A549 (cell line): ENCODE data around the gene HS3ST5. TPM values are rescaled to one million over a fixed set of nuclear protein-coding genes. Genes with fewer than 3 reads are reported as not detected.

ENCODE experiments used
- ATAC-seq, 2 experiments: fragments of 200-7000 bp in 1 of 2; fragments of >200 bp in 1 of 2; cut with Nextera tagmentation in 1 of 2; cut with Tn5 transposase in 1 of 2; 3 replicates each; pipeline versions ENCODE4 v1.8.0 to v1.9.1; 2018 to 2020; ENCODE audit warnings: mild to moderate bottlenecking in 1 of 2, moderate library complexity in 1 of 2
- CTCF ChIA-PET: fragments of 300-600 bp; sonication (Branson Sonifier 250); formaldehyde crosslinking; extraction: SDS; loops from one replicate; lab custom pipeline; 2021; ENCODE audit warnings: antibody characterized with exemption, inconsistent platforms; lab: Yijun Ruan, JAX
- POLR2A ChIA-PET: fragments of 350-600 bp; formaldehyde crosslinking; extraction: SDS; loops from one replicate; lab custom pipeline; 2021; ENCODE audit warnings: antibody characterized with exemption, inconsistent platforms; lab: Yijun Ruan, JAX
- DNase-seq, 2 experiments: peaks; one replicate each; pipeline versions ENCODE4 v3.0.0 to v3.0.0-alpha.2; 2011 to 2016; ENCODE audit warnings: low read depth in 1 of 2, low spot score in 1 of 2
- FAIRE-seq: peaks from 2 replicates; lab custom pipeline; 2011; peaks lifted over from hg19 to GRCh38; lab: Jason Lieb, UNC
- H3K27ac ChIP-seq, 2 experiments: fragments of >200 bp; sonication (Bioruptor Twin); formaldehyde crosslinking; 3 replicates each; pipeline ENCODE4 v1.5.1; 2016 to 2017
- H3K4me1 ChIP-seq: fragments of >200 bp; sonication (Bioruptor Twin); formaldehyde crosslinking; 3 replicates; pipeline ENCODE4 v1.6.1; 2016
- H3K4me2 ChIP-seq: fragments of >200 bp; sonication (Bioruptor Twin); formaldehyde crosslinking; 3 replicates; pipeline ENCODE4 v1.6.1; 2016
- H3K4me3 ChIP-seq: fragments of >200 bp; sonication (Bioruptor Twin); formaldehyde crosslinking; 3 replicates; pipeline ENCODE4 v1.5.1; 2016
- H3K9me3 ChIP-seq: fragments of >200 bp; sonication (Bioruptor Twin); formaldehyde crosslinking; 3 replicates; pipeline ENCODE4 v1.6.1; 2016
- ATOH8 ChIP-seq: fragments of 250-450 bp; sonication (Bioruptor Pico); IDR thresholded peaks from 2 replicates; pipeline ENCODE4 v1.5.0; 2020; ENCODE audit warnings: low read depth, mild to moderate bottlenecking, moderate library complexity
- CEBPB ChIP-seq, 2 experiments: fragments of >200 bp in 1 of 2; sonication (Bioruptor Twin) in 1 of 2; formaldehyde crosslinking in 1 of 2; IDR thresholded peaks; 2 replicates each; pipeline ENCODE4 v1.6.1; 2012 to 2016
- CHD4 ChIP-seq: fragments of 200-600 bp; sonication (generic); IDR thresholded peaks from 2 replicates; pipeline ENCODE4 v1.6.1; 2016; ENCODE audit warnings: antibody characterized with exemption, mild to moderate bottlenecking, borderline replicate concordance
- ELK1 ChIP-seq: fragments of 150-350 bp; IDR thresholded peaks from 2 replicates; pipeline ENCODE4 v1.6.1; 2014; ENCODE audit warnings: low read depth, mild to moderate bottlenecking, low read length
- EP300 ChIP-seq, 2 experiments: fragments of >200 bp; sonication (Bioruptor Twin); formaldehyde crosslinking; IDR thresholded peaks; 2 replicates in 1 of 2; 3 replicates in 1 of 2; pipeline ENCODE4 v1.6.1; 2016 to 2017
- FOSB ChIP-seq: fragments of 250-450 bp; sonication (Bioruptor Pico); IDR thresholded peaks from 2 replicates; pipeline ENCODE4 v1.5.0; 2020; ENCODE audit warnings: mild to moderate bottlenecking, moderate library complexity
- FOSL2 ChIP-seq, 2 experiments: fragments of 450-650 bp in 1 of 2; fragments of >200 bp in 1 of 2; sonication (Bioruptor Twin) in 1 of 2; formaldehyde crosslinking; IDR thresholded peaks; 2 replicates each; pipeline versions ENCODE4 v1.5.0 to v1.6.1; 2016 to 2020; ENCODE audit warnings: mild to moderate bottlenecking in 1 of 2, moderate library complexity in 1 of 2
- GATA3 ChIP-seq: IDR thresholded peaks from 2 replicates; pipeline ENCODE4 v1.6.1; 2012; ENCODE audit warnings: borderline replicate concordance
- HEYL ChIP-seq: fragments of 250-450 bp; sonication (Bioruptor Pico); IDR thresholded peaks from 2 replicates; pipeline ENCODE4 v1.8.0; 2021; ENCODE audit warnings: mild to moderate bottlenecking, moderate library complexity
- HMGXB4 ChIP-seq: fragments of 250-450 bp; sonication (Bioruptor Pico); IDR thresholded peaks from 2 replicates; pipeline ENCODE4 v1.5.0; 2021; ENCODE audit warnings: mild to moderate bottlenecking, moderate library complexity, borderline replicate concordance
- HOXA7 ChIP-seq: fragments of 250-450 bp; sonication (Bioruptor Pico); IDR thresholded peaks from 2 replicates; pipeline ENCODE4 v1.5.0; 2020; ENCODE audit warnings: mild to moderate bottlenecking, moderate library complexity
- JUN ChIP-seq, 2 experiments: fragments of >200 bp; sonication (Bioruptor Twin); formaldehyde crosslinking; IDR thresholded peaks; 2 replicates in 1 of 2; 3 replicates in 1 of 2; pipeline ENCODE4 v1.6.1; 2016 to 2017
- KDM5A ChIP-seq: fragments of 200-600 bp; sonication (generic); IDR thresholded peaks from 2 replicates; pipeline ENCODE4 v1.6.1; 2016; ENCODE audit warnings: antibody characterized with exemption, mild to moderate bottlenecking
- MAZ ChIP-seq: fragments of 150-350 bp; IDR thresholded peaks from 2 replicates; pipeline ENCODE4 v1.6.1; 2014; ENCODE audit warnings: antibody characterized with exemption, low read depth, low read length, borderline replicate concordance
- NFE2L2 ChIP-seq: fragments of 150-350 bp; conservative IDR thresholded peaks from 2 replicates; pipeline ENCODE4 v1.6.1; 2014; ENCODE audit warnings: low read length
- NPAS2 ChIP-seq: fragments of 250-450 bp; sonication (Bioruptor Pico); IDR thresholded peaks from 2 replicates; pipeline ENCODE4 v1.8.0; 2022; ENCODE audit warnings: mild to moderate bottlenecking, moderate library complexity, borderline replicate concordance
- PBX3 ChIP-seq: IDR thresholded peaks from 2 replicates; pipeline ENCODE4 v1.6.1; 2012
- POLR2A ChIP-seq: IDR thresholded peaks from 2 replicates; pipeline ENCODE4 v1.6.1; 2012; ENCODE audit warnings: mild to moderate bottlenecking, low read length
- RAD21 ChIP-seq, 2 experiments: fragments of >200 bp in 1 of 2; sonication (Bioruptor Twin) in 1 of 2; formaldehyde crosslinking in 1 of 2; IDR thresholded peaks in 1 of 2; conservative IDR thresholded peaks in 1 of 2; 2 replicates in 1 of 2; 3 replicates in 1 of 2; pipeline ENCODE4 v1.6.1; 2012 to 2018; ENCODE audit warnings: inconsistent platforms in 1 of 2
- RCOR1 ChIP-seq: fragments of 150-350 bp; IDR thresholded peaks from 2 replicates; pipeline ENCODE4 v1.6.1; 2014; ENCODE audit warnings: antibody characterized with exemption, low read length, low read depth
- RNF2 ChIP-seq: fragments of 200-600 bp; sonication (generic); IDR thresholded peaks from 2 replicates; pipeline ENCODE4 v1.6.1; 2016; ENCODE audit warnings: low read depth, mild to moderate bottlenecking, antibody characterized with exemption, moderate library complexity, borderline replicate concordance
- SREBF2 ChIP-seq: fragments of 450-650 bp; IDR thresholded peaks from 2 replicates; pipeline ENCODE4 v1.6.1; 2014; ENCODE audit warnings: mild to moderate bottlenecking, moderate library complexity
- ZC3H11A ChIP-seq: fragments of 450-650 bp; IDR thresholded peaks from 2 replicates; pipeline ENCODE4 v1.6.1; 2014; ENCODE audit warnings: antibody characterized with exemption, mild to moderate bottlenecking
- WGBS: methylation state at CpG from one replicate; pipeline ENCODE4 v1.1.6; 2017; ENCODE audit errors: missing lambda C conversion rate; 5-methylcytosine and 5-hydroxymethylcytosine counted together
- polyA plus RNA-seq, 4 experiments: library from polyadenylated mRNA; depleted of rRNA in 3 of 4; stranded (reverse); fragments of >200 nt; fragmentation: RNase III in 1 of 4; extraction: RNeasy Plus Mini Kit Qiagen cat#74134 plus additional on column Dnase treatment in 1 of 4; gene quantifications; 2 replicates in 3 of 4; 3 replicates in 1 of 4; pipeline ENCODE4 v1.2.3, GENCODE V29; 2011 to 2017

Gene HS3ST5
- polyA plus RNA-seq, 2 of the 4 experiments (the other 2 are of a cell fraction) = not detected

- ChIA-PET POLR2A (no interaction called here), CTCF (no interaction called here)
- no peaks in the 10 kb centered on the region for H3K9me3 ChIP-seq
- no peak for FAIRE-seq
- no peak overlapping the region for H3K4me3 ChIP-seq
- WGBS = 93% methylated on average over 3 of the region's 3 CpGs
- H3K4me1 ChIP-seq = no peaks in the 10 kb centered on the region
- no peak for DNase-seq
- ATAC-seq = no peak
- no peak overlapping the region for H3K4me2 ChIP-seq
- no peak for TF ChIP-seq SREBF2
- TF ChIP-seq MAZ = no peak
- TF ChIP-seq GATA3 = no peak
- TF ChIP-seq RCOR1 = no peak
- no peak for TF ChIP-seq ZC3H11A
- no peak for TF ChIP-seq JUN (IDR thresholded peaks at IDR 0.05)
- no peak for TF ChIP-seq ELK1
- no peak for TF ChIP-seq POLR2A
- TF ChIP-seq NPAS2 (CRISPR knock-in tag) = no peak
- TF ChIP-seq RAD21 (conservative IDR thresholded peaks at IDR 0.05 in 1 of 2, IDR thresholded peaks at IDR 0.05 in 1 of 2) = no peak
- TF ChIP-seq HEYL (CRISPR knock-in tag) = no peak
- TF ChIP-seq EP300 (IDR thresholded peaks at IDR 0.05) = no peak
- no peak overlapping the region for H3K27ac ChIP-seq
Measured at GRCh38 chr6:114055349-114055748, 287.5 kb downstream of the HS3ST5 start.

- WGBS = 17% methylated on average over 1 of the region's 1 CpG
- ChIA-PET POLR2A (no interaction called here), CTCF (no interaction called here)
- DNase-seq = no peak
- TF ChIP-seq CEBPB (IDR thresholded peaks at IDR 0.05) (no peak), KDM5A (no peak), PBX3 (no peak), NFE2L2 (no peak), POLR2A (no peak), CHD4 (no peak), ATOH8 (CRISPR knock-in tag) (no peak), FOSL2 (IDR thresholded peaks at IDR 0.05) (no peak), FOSL2 (CRISPR knock-in tag; IDR thresholded peaks at IDR 0.05) (no peak), HOXA7 (CRISPR knock-in tag) (no peak), RNF2 (no peak), FOSB (no peak), RAD21 (conservative IDR thresholded peaks at IDR 0.05 in 1 of 2, IDR thresholded peaks at IDR 0.05 in 1 of 2) (no peak), HMGXB4 (CRISPR knock-in tag) (no peak)
- no peaks in the 10 kb centered on the region for H3K4me1 ChIP-seq
- FAIRE-seq = no peak
- no peak for ATAC-seq
- H3K27ac ChIP-seq = no peak overlapping the region
- no peaks in the 10 kb centered on the region for H3K9me3 ChIP-seq
- H3K4me2 ChIP-seq = no peak overlapping the region
- H3K4me3 ChIP-seq = no peak overlapping the region
Measured at GRCh38 chr6:114053791-114054190, 289.0 kb downstream of the HS3ST5 start.
